Hepatic stellate cell (primary cell): ENCODE measurements around the gene BAG3.
"Not testable (repeated sequence)": the region's sequence is repeated elsewhere in the genome, so short reads cannot be mapped to it uniquely, and the experiment has no call there.

Experiments used
- DNase-seq: peaks from one replicate; pipeline ENCODE4 v3.0.0; 2011; ENCODE audit warnings: low spot score

BAG3 gene

DNA sequence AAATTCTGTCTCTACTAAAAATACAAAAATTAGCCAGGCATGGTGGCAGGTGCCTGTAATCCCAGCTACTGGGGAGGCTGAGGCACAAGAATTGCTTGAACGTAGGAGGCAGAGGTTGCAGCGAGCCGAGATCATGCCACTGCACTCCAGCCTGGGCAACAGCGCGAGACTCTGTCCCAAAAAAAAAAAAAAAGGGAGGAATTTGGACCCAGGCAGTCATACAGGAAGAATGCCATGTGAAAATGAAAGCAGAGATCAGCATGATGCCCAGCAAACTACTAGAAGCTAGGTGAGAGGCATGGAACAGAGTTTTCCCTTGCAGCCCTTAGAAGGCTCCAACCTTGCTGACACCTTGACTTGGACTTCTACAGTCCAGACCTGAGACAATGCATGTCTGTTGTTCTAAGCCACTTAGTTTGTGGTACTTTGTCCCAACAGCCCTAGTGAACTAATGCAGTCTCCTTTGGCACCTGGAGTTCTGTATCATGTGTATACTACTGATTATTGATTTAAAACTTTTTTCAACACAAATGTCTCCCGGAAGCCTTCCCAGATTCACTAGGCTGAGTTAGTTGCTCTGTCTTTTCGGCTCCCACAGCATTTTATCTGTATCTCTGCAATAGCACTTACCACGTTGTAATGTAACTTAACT lies 10.2 kb upstream of the BAG3 start:
- no peak for DNase-seq

DNA sequence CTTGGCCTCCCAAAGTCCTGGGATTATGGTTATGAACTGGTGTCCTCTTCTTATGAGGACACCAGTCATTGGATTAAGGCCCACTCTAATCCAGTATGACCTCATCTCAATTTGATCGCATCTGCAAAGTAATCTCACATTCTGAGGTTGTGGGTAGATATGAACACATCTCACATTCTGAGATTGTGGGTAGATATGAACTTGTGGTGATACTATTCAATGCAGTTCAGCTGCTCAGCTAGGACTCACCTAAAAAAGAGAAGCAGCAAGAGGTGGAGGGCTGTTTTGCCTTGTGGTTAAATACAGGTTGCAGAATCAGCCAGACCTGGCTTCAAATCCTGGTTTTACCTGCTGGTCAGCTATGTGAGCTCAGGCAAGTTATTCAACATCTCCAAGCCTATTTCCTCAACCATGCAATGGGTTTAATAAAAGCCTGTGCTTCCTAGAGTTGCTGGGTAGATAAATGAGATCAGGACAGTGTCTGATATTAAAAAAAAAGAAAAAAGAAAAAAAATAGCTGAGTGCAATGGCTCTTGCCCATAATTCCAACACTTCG lies 8.5 kb upstream of the BAG3 start:
- no peak for DNase-seq

DNA sequence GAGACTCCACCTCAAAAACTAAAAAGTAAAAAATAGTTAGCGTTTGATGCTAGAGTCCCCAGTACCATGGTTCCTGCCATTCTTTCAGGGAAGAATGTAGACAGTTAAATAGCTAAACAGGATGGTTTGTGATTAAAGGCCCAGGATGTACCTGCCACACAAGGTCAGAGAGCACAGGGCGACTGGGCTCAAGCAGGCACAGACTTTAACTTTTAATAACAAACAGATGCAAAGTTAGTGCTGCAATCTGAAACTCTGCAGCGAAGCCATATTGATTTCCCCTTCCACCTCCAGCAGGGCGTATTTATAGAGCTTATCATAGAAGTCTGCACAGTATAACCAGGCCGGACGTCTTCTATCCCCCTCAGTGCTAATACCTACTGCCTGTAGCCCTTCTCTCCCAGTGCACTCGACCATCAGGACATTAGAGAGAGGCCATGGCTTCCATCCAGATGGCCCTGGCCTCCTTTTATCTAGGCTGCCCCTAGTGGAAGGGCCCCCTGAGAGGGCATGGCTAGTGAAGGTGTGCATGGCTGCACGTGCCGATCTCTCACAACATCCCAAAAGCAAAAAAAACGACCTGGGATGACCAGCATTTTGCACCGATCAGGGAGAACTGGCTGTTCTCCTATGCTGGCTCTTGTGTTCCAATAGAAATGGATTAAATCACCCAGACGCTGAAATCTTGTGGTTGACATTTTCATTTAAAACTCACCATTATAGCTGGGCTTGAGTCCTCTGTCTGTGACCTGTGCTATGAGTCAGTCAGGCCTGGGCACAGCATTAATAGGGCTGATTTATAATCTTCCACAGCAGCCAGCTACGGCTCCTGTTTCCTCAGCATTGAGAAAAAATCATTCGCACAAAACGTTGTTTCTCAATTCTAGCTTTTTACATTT lies 7.6 kb upstream of the BAG3 start:
- no peak for DNase-seq

DNA sequence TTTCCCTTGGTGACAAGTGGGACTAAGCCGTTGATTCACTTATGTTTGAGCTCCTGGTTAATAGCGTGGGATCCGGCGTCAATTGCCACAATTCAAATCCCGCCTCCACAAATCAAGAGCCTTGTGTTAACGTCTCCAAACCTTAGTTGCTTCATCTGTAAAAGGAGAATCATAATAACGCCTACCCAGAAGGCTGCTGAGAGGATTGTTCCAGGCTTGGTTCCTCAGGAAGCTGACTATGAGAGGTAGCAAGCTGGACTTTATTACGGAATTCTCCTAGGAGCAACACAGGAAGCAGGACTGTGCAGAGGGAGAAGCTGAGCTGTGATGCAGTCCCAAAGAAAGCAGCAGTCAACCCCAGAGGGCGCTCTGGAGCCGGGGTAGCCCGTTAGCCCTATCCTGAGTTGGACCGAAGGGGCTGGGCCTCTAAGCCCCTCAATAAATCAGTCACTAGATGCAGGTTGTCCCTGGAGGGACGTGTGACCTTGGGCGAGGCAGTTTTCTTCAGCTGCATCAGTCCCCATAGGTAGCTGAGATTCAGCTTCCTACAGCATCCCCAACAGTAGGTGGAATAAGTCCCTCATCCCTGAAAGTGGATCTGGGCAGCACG lies 6.9 kb upstream of the BAG3 start:
- no peak for DNase-seq

DNA sequence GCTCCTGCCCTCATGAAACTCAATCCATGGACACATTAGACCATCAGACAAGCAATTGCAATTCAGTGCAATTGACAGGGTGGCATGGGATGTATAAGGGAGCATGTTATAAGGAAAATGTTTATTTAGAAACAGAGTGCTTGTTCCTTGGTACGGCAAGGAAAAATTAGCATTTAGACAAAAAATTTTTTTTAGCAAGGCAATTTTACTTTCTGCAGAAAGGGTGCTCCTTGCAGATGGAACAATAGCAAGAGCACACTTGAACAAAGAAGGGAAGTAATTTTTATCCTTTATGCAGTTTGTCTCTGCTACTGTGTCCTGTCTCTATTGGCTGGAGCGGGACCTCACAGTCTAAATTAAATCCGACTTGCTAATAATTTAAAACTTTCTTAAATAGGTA lies 6.2 kb upstream of the BAG3 start:
- DNase-seq: no peak

DNA sequence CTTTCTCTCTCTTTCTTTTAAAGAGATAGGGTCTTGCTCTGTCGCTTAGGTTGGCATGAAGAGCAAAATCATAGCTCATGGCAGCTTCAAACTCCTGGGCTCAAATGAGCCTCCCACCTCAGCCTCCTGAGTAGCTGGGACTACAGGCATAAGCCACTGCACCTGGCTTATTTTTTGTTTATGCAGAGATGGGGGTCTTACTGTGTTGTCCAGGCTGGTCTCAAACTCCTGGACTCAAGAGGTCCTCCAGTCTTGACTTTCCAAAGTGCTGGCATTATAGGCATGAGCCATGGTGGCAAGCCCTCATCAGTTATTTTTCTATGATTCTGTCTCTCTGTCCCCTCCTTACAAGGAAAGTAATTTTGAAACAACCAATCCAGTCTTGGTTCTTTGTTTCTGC lies 1.1 kb upstream of the BAG3 start:
- DNase-seq: no peak

DNA sequence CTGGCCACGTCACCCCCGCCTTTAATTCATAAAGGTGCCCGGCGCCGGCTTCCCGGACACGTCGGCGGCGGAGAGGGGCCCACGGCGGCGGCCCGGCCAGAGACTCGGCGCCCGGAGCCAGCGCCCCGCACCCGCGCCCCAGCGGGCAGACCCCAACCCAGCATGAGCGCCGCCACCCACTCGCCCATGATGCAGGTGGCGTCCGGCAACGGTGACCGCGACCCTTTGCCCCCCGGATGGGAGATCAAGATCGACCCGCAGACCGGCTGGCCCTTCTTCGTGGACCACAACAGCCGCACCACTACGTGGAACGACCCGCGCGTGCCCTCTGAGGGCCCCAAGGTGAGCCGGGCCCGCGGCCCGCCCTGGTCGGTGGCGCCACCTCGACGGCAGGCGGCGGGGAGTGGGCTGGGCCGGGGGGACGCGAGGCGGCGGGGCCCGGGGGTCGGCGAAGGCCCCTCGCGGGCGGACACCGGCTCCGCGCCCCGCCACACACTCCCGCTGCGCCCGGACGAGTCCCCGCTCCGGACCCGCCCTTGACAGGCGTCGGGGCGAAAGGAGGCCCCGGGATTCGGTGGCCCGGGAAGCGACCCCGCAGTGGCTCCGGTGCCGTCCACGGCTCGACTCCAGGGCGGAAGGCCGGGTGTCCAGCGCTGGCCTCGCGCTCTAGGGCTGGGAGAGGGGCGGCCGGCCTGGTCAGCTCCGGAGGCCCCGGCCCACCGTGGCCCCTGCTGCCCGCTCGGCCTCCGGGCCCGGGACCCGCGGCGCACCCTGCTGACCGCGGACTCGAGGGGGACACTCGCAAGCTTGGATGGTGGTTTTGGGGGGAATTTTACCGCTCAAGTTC lies 557 bp downstream of the BAG3 start:
- DNase-seq: no peak

DNA sequence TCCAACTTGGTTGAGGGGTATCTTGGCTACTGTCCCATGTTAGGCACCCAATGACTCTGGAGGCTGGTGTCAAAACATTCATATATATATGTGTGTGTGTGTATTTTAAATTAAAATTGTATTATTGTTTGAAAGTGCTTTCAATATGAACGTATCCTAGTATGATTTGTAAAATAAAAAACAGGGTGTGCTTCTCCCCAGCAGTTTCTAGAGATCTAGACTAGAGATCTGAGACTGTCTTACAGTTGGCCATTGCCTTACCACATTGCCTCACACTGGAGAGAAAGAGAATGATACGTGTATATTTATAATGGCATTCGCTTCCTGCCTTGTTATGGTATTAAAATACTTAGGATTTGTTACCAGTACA lies 1.2 kb downstream of the BAG3 start:
- peak; percentile 71 for DNase-seq

DNA sequence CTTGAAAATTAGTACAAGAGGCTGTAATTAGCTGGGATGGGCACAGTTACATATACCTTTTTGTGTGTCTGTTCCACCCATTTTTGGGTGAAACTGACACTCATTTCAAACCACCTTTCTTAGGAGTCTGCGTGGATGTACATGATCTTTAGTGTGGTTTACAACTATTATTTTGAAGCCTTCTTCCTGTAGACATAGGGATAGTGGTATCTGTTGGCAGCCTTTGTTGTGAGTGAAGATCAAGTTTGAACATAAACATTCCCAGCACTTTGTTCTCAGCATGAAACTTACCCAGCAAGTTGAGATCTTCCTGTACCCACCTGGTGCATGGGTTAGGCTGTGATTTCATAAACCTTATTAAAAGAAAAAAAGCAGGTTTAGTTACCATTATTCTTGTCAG lies 2.0 kb downstream of the BAG3 start:
- no peak for DNase-seq

DNA sequence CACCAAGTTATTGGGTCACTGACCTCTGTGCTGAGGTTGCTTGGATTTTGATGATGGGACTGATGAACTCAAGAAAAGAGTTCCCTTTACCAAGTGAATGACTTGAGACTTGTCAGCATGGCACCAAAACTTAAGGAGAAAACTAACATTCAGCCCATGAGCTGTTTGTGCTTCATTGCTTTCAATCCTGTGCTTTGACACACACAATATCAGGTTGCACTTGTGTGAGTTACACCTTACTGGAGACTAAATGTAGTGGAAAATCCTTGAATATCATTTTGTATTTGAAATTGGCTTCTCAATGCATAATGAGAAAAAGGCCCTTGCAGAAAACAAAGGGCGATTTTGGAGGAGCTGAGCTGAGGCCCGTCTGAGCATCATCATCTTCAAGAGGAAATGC lies 2.7 kb downstream of the BAG3 start:
- DNase-seq: no peak

DNA sequence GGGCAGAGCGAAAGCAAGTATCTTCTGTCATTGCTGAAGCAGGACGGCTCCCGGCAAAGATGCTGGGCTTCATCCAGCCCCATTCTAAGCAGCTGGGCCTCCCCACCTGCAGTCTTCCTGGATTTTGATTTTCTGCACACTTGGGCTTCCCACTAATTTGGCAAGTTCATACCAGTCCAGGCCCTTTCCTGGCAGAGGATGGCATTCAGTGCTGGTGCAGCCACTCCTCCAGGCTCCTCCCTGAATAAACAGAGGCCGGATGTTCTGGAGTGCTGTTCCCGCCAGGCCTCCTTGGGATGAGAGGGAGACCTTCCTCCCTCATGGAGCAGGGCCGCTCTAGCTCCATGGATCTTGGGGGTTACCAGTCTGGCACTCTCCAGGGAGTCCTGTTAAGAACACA lies 3.4 kb downstream of the BAG3 start:
- peak; percentile 50 for DNase-seq

DNA sequence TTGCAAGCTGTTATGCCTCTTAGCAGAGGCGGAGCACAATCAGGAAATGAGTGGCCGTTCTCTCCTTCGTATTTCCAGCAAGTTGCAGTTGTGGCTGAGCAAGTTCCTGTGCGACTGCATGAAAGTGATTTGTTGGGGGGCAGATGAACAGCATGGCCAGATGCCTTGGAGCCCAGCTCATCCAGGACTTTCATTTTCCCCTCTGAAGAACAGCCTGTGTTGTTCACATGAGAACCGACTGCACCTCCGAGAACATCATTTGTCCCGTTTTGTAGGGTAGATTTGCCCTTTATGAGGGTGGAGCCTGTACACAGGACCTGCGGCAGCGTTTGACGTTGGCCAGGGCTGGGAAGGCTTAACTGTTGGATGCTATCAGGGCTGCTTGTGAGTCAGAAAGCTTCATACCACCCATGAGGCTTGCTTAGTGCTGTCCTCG lies 4.4 kb downstream of the BAG3 start:
- DNase-seq: peak; percentile 58

DNA sequence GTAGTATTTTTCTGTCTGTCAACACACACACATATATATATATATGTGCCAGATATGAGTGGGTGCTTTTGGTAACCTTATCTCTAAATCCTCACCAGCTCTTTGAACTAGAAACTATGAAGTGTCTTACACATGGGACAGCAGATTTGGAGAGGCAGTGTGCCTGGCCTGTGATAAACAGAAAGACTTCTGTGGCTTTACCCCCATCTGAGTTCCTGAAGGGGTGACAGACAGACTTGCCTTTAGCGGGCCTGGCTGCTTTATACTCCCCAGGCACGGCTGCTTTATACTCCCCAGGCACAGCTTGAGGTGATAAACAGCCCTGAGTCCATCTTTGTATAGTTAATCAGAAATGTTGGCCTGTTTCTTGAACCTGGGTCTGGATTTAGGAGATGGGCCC lies 5.6 kb downstream of the BAG3 start:
- DNase-seq: no peak

DNA sequence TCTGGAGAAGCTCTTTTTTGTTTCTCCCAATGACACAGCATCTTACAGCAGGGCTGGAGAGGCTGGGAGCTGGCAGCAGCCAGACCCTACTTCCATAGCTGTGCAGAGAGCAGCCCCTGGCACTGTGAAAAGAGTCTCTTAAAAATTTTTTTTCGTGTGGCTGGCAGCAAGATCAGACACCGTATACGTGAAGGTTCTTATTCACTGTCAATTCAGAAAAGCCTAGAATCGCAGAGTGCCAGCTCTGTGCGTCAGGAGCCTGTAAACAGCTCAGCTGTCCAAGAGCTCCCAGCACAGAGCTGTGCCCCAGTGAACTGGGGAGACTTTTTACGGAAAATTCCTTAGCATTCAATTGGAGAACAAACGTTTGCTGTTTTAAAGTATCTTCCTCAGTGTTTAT lies 6.5 kb downstream of the BAG3 start:
- DNase-seq: no peak

DNA sequence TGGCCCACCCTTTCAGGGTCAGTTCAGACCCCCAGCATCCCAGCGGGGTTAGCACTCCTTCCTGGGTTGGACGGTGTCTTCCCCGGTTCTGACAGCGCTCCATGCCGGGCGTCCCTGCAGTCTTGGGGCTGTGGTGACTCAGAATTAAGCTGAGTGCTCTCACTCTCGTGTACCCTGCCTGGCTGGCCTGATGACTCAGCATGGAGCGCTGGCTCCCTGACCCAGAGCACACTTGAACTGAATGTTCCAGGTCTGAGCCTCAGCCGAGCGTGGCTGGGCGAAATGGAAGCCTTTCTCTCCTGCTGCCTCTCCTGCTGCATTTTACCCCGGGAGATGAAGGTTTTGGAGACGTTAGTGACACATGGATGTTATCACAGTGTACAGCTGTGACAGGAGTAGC lies 7.1 kb downstream of the BAG3 start:
- DNase-seq: peak; percentile 94

DNA sequence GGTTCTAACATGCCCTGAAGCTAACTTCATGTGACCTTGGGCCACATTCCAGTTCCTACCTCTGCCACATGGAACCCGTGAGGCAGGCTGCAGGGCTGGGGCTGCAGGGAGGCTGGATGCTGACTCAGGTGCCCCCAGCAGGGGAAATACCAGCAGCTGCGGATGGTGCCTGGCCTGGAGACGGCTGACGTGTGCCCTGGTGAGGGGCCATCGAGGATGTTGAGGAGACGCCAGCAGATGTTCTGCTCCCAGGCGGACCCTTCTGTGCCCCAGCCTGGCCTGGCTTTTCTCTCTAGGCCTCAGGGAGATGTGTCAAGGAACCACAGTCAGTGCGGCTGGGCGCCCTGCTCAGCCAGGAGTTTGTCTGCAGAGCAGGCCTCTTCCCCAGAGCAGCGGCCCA lies 8.8 kb downstream of the BAG3 start:
- DNase-seq: no peak

DNA sequence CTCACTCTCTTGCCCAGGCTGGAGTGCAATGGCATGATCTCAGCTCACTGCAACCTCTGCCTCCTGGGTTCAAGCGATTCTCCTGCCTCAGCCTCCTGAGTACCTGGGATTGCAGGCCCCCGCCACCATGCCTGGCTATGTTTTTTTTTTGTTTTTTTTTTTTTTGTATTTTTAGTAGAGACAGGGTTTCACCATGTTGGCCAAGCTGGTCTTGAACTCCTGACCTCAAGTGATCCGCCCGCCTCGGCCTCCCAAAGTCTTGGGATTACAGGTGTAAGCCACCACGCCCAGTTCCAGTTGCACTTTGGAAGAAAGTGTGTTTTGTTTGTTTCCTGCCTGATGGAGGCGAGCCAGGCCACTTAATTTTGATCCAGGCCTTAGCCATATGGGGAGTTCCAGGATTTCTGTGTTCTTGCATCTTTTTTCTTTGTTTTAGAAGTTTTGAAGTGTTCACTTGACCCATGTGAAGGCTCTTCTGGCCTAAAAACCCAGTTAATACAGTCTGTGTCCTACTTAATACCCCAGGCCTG lies 11.0 kb downstream of the BAG3 start:
- not testable (repeated sequence) for DNase-seq

DNA sequence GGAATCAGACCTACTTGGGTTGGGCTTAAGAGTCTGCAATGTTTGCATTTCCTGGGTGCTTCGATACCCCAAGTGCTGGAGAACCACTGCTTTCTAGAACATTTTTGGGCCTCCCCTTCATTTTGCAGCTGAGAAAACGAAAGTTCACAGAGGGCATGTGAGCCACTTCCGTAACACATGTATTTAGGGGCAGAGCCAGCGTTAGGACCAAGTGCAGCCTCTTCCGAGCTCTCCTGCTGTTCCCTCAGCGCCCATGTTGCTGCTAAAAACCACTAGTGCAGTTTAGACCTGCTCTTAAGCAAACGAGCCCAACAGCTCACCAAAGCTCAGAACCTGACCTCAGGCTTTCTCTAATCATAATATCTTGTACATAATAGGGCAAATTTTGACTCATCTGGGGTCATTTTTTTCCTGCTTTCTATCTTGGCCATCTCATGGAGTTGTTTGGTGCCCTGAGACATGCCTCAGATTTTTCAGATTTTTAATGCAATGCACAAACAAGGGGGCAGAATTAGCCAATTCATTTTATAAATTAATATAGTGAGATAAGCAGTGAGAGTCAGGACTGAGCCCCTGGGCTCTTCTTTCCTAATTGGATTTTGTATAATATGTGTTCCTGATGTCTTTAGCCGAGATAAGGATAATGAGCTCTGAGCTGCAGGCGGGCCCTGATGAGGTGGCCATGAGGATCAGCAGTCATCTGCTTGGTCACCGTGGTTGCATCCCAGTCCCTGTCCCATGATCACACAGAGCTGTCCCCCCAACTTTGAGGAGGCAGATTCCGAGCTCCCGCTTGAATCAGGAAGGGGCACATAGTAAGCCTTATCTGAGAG lies 12.9 kb downstream of the BAG3 start:
- peak; percentile 66 for DNase-seq

DNA sequence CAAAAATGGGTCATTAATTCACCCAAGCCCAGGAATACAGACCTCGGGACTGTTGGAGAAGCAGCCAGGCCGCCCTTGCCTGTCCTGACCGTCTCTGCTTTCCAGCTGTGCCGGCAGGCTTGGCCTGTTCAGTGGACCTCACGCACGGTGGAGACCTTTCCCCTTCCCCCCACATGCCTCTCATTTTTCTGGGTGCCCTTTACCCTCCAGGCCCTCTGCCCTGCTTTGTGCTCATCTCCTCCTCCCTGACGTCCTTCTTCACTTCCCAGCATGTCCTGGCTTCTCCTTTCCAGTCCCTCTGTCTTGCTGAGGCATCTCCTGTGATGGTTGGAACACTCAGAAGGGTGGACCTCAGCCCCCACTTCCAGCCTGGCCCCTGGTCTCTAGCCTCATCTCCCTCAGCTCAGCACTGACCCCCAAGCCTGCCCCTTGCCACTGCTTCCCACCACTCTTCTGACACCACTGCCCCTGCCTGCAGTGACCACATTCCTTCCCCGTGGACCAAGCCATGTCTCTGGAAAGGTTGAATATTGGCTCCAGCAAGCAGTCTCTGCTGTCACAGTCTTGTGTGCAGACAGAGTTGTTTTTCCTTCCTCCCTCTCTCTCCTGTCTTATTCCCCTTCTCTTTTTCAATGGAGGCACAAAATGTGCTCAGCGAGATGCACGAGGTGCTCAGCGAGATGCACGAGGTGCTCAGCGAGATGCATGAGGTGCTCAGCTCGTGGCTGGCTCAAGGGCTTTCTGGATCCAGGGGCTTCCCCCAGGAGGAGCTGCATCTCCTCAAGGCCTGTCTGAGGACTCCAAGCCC lies 14.9 kb downstream of the BAG3 start:
- DNase-seq: peak; percentile 59

DNA sequence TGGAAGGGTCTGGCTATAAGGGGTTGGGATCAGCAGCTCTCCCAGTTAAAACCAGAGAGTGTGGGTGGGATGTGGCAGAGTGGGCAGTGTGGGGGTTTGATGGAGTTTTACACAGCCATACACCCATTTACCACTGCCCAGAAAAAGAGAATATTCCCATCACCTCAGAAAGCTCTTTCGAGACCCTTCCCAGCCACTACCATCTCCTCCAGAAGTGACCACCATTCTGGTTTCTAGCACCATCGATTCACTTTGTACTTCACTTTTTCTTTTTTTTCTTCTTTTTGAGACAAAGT lies 15.5 kb downstream of the BAG3 start:
- DNase-seq: no peak
